Stimulated activated CD4-positive, alpha-beta T cell treated with anti-CD3 and anti-CD28 coated beads, Interleukin-1b, Interleukin-23, amount 100 ng/mL, for 1 hour (primary cell): ENCODE measurements around the gene CAND2.
"Not testable (repeated sequence)": the region's sequence is repeated elsewhere in the genome, so short reads cannot be mapped to it uniquely, and the experiment has no call there.

ENCODE experiments used
- DNase-seq, 2 donors: peaks; one replicate each; pipeline ENCODE4 v3.0.0-alpha.2; 2020; ENCODE audit warnings: low read depth in 2 of 2

The CAND2 gene

DNA sequence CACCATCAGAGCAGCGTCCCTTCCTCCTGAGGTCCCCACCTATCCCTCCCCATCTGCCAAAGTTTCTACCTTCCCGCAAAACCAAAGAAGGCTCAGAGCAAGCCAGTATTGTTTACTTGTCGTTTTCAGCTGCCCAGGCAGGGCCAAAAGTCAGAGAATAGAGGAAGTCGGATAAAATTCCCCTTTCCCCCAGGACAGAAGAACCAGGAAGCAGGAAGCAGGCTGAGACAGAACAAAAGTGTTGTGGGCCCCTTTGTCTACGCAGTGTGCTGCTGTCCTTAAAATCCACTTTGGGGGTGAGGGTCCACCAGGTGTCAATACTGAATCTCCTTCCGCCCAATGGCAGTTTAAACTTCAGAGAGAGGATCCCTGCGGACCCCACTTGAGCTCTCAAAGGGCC lies 63.4 kb downstream of the CAND2 start:
- DNase-seq = no peak

DNA sequence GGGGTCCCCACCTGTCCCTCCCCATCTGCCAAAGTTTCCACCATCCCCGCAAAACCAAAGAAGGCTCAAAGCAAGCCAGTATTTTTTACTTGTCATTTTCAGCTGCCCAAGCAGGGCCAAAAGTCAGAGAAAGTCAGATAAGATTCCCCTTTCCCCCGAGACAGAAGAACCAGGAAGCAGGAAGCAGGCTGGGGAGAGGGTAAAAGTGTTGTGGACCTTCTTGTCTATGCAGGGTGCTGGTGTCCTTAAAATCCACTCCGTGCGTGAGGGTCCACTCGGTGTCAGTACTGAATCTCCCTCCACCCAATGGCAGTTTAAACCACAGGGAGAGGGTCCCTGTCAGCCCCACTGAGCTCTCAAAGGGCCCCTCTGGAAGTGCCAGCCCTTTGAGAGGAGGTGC lies 65.1 kb downstream of the CAND2 start:
- DNase-seq = no peak

DNA sequence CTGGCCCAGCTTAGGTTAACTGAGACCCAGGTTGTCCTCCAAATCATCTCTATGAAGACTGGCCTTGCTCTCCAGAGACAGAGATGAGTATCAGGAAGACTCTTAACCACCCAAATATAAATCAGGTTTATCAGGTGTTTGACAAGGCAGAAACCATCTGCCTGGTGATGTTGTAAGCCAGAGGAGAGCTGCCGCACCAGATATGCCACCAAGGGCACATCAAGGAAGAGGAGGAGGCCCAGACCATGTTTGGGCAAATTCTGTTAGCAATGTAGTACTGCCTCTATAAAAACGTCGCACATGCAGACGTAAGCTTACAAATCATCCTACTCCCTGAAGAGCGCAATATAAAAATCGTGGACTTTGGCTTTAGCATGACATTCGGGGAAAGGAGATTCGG lies 65.9 kb downstream of the CAND2 start:
- DNase-seq = no peak

DNA sequence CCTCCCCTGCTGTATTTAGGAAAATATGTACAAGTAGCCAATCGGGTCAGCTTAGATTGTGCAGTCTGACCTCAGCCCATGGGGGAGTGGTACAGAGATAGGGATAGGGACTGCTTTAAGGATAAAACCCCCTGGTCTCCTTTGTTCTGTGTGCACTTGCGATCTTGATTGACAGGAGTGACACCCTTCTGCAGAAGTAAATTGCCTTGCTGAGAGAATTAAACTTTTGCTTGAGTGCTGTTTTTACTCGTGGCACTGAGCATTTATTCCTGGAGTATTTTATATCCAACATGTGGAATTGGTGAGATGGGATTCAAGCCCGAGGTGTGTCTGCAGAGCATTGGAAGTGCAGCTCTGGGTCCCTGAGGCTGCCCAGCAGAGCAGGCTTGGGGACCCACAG lies 68.8 kb downstream of the CAND2 start:
- DNase-seq = no peak

DNA sequence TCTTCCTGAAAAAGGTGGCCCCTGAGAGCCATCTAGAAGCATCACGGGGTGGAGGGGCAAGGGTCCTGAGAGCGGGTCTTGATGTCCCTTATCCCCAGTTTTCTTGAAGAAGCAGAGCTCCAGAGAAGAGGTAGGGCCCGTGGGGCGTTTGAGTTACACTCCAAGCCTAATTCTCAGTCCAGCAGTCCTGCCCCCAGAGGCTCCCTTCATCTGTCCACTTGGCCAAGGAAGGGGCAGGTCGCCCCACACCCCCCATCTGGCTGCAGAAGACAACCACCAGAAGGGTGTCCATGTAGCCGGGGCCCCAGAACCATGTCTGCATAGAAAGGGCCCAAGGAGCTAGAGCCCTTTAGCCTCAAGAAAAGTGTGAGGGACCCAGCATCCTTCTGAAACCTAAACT lies 70.4 kb downstream of the CAND2 start:
- DNase-seq = no peak

DNA sequence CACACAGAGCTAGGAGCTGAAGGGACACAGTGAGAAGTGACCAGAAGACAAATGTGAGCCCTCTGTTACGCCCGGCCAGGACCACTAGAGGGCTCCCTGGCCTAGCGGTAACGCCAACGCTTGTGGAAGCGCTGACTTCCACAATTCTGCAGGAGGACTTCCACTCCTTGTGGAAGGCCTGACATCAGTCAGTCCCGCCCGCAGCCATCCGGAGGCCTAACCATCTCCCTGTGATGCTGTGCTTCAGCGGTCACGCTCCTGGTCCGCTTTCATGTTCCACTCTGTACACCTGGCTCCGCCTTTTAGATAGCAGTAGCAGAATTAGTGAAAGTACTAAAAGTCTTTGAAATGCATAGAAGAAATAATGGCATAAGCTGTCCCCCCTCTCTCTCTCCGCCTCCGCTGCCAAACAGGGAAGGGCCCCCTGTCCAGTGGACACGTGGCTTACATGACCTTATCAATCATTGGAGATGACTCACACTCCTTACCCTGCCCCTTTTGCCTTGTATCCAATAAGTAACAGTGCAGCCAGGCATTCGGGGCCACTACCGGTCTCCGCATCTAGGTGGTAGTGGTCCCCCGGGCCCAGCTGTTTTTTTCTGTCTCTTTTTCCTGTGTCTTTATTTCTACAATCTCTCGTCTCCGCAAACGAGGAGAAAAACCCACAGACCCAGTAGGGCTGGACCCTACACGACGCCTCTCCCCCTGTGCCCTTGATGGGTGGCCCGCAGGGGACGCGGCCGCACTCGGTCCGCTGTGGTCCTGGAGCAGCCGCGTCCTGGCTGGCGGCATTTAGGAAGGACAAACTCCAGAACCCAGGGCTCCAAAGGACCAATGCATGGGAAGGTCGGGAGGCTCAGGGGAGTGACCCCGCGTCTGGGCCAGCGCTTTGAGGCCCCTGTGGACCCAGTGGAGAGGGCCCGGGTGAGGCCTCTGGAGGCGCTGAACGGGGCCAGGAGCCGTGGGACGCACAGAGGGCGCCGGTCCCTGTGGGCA lies 71.9 kb downstream of the CAND2 start:
- peak in 1 of 2 donors; percentile 16 for DNase-seq

DNA sequence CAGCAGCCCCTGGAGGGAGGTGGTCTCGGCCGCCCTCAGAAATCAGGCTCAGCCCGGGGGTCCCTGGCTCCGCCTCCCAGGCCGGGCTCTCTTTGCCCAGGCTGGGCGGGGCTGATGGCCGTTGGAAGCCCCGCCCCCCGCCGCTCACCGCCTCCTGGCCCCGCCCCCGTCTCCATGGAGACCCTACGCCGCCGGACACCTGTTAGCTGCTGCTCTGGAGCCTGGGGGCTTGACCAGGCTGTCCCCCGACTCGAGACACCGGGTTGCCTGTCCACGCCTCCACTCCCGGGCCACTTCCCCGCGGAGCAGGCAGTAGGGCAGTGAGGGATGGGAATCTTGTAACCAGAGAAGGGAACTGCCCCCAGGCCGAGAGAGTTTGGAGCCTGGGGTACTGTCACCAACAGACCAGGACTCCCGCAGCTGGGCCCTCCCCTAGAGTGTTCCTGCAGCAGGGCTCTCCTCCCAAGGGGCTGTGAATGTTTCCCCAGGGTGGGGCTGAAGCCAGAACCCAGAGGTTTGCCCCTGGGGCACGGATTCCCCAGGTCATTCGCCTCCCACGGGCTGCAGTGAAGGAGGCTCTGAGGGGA lies 72.6 kb downstream of the CAND2 start:
- no peak for DNase-seq

DNA sequence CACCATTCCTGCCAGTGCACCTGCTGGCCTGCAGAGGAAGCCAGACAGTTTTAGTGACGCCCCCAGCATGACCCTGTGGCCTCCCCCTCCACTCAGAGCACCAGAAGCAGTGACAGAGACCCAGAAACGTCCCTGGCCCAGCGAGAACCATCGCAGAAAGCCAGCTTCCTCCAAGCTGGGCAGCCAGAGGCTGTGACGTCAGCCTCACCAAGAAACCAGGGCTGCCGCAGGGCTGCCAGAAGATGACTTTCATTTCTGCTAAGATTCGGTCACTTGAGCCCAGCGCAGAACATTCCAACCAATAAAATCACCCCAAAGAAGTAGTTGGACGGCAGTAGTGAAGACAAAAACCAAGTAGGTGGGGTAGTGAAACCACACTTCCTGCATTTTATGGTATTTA lies 74.5 kb downstream of the CAND2 start:
- DNase-seq = no peak

DNA sequence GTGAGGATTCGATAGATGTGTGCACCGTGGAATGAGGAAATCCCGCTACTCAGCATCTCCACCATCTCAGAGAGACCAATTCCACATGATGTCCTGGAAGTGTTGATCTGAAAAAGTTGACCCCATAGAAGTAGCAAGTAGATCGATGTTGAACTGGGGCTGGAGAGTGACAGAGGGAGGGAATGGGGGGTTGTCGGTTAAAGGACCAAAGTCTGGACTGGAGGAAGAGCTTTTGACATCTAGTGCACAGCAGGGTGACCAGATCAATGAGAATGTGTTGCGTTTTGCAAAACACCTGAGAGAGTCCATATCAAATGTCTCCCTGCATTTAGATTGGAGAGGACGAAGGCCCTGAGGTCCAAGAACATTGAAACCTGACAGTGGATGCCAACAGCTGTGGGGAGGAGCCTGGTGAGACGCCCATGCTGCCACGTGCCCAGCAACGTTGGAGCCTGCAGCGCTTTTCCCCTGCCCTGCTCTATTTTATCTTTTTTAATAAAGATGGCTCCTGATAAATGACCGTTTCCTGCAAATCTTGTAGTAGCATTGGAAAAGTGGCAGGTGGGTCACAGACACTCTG lies 75.0 kb downstream of the CAND2 start:
- DNase-seq = no peak

DNA sequence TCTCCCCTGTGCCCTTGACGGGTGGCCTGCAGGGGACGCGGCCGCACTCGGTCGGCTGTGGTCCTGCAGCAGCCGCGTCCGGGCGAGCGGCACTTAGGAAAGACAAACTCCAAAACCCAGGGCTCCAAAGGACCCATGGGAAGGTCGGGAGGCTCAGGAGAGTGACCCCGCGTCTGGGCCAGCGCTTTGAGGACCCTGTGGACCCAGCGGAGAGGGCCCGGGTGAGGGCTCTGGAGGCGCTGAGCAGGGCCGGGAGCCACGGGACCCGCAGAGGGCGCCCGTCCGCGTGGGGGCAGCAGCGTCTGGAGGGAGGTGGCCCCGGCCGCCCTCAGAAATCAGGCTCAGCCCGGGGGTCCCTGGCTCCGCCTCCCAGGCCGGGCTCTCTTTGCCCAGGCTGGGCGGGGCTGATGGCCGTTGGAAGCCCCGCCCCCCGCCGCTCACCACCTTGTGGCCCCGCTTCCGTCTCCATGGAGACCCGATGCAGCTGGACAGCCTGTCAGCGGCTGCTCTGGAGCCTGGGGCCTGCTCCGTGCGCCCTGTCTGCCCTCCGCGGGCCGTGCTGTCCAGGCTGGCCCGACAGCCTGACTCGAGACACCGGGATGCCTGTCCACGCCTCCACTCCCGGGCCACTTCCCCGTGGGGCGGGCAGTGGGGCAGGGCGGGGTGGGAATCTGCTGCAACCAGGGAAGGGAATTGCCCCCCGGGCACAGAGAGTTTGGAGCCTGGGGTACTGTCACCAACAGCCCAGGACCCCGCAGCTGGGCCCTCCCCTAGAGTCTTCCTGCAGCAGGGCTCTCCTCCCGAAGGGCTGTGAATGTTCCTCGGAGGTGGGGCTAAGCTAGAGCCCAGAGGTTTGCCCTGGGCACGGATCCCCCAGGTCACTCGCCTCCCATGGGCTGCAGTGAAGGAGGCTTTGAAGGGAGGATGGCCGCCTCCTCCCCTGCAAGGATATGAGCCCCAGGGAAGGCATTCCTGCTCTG lies 79.7 kb downstream of the CAND2 start:
- DNase-seq = no peak

DNA sequence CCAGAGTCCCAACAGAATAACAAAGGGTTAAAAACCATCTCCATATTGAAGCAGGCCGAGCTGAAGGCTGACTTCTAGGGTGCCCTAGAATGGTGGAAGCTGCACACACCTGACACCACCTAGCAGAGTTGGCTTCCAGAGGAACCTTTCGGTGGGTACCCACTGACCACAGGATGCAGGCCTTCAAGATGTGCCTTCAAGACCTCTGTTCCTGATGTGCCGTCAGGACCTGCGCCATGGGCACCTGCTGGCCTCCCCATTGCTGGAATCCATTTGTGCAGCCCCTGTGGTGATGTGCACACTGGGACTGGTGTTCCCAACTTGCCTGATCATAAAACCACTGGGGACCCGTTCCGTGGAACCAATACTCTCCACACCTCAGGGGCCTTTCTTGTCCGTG lies 80.6 kb downstream of the CAND2 start:
- no peak for DNase-seq

DNA sequence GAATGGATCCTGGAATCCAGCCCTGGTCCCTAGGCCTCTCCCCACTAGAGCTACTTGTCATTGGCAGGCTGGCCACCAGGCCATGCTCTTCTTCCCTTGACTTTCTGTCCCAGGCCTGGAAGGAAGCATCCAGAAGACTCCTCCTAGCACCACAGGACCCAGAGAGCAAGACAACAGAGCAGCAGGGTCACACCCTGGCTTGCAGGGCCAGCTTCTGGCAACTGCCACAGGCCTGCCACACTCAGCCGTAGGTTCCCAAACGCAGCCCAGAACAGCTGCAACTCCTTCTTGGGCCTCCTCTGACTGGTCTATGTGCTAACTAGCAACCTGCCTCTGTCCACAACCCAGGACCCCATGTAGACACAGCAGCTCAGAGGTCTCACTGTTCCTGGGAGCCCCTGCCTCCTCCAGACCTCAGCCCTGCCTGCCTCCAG lies 81.7 kb downstream of the CAND2 start:
- no peak for DNase-seq

DNA sequence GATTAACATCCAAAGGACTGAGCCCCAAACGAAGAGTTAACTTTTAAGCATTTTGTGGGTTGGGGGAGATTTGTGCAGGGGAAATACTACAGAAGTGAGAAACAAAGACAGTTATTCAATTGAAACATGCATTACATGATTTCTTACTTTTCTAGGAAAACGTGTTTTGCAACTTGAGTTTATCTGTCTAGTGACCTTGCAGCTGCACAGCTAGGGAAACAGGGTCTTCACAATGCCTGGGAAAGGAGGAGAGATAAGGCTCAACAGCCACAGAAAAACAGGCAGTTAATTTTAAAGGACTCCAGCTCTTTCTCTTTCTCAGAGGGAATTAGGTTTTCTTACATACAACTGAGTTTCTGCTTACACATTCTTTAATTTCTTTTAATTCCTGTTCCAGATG lies 82.3 kb downstream of the CAND2 start:
- not testable (repeated sequence) for DNase-seq

DNA sequence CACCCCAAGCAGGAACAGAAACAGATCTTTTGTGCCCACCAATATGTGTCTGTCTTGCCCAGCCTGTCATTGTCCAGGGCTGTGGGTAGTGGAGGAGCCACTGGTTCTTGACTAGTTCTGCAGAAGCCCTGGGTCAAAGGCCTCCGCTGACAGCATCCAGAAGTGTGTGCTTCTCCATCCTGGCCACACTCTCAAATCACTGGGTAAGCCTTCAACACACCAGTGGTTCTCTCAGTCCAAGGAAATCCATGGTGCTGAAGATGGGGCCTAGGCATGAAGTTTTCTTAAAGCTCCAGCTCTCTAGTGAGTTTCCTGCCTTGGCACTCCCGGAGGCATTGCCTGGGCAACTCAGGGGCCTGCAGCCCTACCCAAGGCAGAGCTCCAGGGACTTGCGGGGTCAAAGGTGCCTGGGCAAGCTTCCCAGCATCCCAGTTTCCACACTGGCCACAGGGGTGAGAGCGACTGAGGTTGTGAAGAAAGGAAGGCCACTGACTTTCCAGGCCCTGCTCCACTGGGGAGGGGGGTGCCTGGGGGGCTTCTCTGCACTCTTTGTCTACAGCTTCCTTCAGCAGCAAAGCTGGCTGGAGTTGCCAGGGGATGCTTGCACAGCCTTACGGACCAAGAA lies 82.8 kb downstream of the CAND2 start:
- no peak for DNase-seq

DNA sequence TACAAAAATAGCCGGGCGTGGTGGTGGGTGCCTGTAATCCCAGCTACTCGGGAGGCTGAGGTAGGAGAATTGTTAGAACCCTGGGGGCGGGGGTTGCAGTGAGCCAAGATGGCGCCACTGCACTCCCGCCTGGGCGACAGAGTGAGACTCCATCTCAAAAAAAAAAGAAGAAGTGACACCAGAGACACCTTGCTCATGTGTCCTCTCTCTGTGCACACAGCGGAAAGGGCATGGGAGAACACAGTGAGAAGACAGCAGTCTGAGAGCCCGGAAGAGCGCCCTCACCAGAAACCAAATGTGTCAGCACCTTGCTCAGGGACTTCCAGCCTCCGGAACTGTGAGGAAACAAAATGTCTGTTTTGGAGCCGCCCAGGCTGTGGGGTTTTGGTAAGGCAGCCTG lies 85.4 kb downstream of the CAND2 start:
- not testable (repeated sequence) for DNase-seq

DNA sequence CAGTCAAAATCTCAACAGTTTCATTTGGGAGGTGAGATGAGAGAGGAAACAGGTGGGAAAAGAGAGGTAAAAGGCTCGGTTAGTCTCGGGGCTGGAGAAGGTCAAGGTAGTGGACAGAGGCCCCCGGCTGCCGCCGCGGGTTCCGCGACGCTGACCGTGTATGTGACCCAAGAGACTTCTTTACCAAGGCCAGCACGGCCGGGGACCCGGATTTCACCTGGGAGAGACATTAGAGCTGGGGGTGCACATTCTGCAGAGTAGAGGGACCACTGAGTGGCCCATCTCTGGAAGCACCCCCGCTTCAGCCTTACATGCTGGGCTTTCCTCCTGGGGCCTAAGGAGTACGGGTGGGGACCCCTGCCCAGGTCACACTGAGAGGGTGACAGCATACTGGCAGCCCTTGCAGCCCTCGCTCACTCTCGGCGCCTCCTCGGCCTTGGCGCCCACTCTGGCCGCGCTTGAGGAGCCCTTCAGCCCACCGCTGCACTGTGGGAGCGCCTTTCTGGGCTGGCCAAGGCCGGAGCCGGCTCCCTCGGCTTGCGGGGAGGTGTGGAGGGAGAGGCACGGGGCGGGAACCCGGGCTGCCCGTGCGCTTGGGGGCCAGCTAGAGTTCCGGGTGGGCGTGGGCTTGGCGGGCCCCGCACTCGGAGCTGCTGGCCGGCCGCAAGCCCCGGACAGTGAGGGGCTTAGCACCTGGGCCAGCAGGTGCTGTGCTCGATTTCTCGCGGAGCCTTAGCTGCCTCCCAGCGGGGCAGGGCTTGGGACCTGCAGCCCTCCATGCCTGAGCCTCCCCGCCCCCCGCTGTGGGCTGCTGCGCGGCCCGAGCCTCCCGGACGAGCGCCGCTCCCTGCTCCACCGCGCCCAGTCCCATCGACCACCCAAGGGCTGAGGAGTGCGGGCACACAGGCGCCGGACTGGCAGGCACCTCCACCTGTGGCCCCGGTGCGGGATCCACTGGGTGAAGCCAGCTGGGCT lies 86.1 kb downstream of the CAND2 start:
- DNase-seq = no peak

DNA sequence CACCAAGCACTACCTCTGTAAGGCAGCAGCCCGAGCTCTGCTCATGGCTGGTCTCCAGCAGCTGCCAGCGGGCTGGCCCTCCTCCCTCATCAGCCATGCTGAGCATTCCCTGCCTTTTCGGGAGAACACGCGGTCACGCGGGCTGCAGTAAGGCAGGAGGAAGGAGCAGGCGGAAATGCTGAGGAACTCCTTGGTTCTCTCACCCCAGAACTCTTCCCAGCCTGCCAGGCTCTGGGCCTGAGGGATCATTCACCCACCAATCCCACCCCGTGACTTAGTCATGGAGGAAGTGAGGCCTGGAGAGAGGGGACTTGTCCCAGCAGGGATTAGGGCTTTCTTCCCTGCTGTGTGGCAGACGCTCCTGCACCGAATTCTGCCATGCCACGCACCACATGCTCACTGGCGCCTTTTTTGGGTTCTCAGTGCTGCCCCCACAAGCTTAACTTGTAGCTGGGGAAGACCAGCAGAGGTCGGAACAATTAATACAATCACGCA lies 87.8 kb downstream of the CAND2 start:
- DNase-seq = no peak
